Breast epithelium (tissue), 3 donors: ENCODE results near the gene RAB35.

Source experiments
- CTCF ChIP-seq, 3 donors: fragments of 450-650 bp; IDR thresholded peaks; one replicate each; pipeline ENCODE4 v1.5.1; 2016 to 2017; ENCODE audit warnings: antibody characterized with exemption in 3 of 3, mild to moderate bottlenecking in 3 of 3, moderate library complexity in 3 of 3
- POLR2A ChIP-seq: fragments of 450-650 bp; IDR thresholded peaks from one replicate; pipeline ENCODE4 v1.6.1; 2016; ENCODE audit warnings: antibody characterized with exemption, mild to moderate bottlenecking, moderate library complexity
- POLR2AphosphoS5 ChIP-seq, 3 donors: sonication (generic); formaldehyde crosslinking; IDR thresholded peaks; one replicate each; pipeline ENCODE4 v1.6.1; 2017; ENCODE audit warnings: antibody characterized with exemption in 3 of 3

GRCh38 chr12:120140603-120141002 lies 24.1 kb upstream of the RAB35 start:
- TF ChIP-seq POLR2AphosphoS5 (IDR thresholded peaks at IDR 0.05) (no peak), POLR2A (no peak), CTCF (IDR thresholded peaks at IDR 0.05) (no peak)
